Sigmoid colon (tissue), 7 donors: ENCODE measurements around the gene CREB1. TPM values are rescaled to one million over a fixed set of nuclear protein-coding genes. Genes with fewer than 3 reads are reported as not detected.
A peak's percentile ranks its signal among the peaks of the same experiment; 100 is the strongest.

Experiments used
- DNase-seq: peaks from one replicate; pipeline ENCODE4 v3.0.0-alpha.2; 2019
- H3K27ac ChIP-seq, 4 donors: fragments of 200-600 bp; sonication (generic); one replicate each; pipeline ENCODE4 v1.5.1; 2016 to 2019; ENCODE audit warnings: mild to moderate bottlenecking in 1 of 4
- H3K27me3 ChIP-seq, 3 donors: fragments of 200-600 bp; sonication (generic); one replicate each; pipeline ENCODE4 v1.5.1; 2019; ENCODE audit warnings: mild to moderate bottlenecking in 1 of 3
- H3K36me3 ChIP-seq, 4 donors: fragments of 200-600 bp; sonication (generic); one replicate each; pipeline ENCODE4 v1.5.1; 2016 to 2019
- H3K4me1 ChIP-seq, 4 donors: fragments of 200-600 bp; sonication (generic); one replicate each; pipeline ENCODE4 v1.5.1; 2017 to 2019
- H3K4me3 ChIP-seq, 4 donors: fragments of 200-600 bp; sonication (generic); one replicate each; pipeline ENCODE4 v1.5.1; 2017 to 2019; ENCODE audit warnings: mild to moderate bottlenecking in 2 of 4, moderate library complexity in 1 of 4
- H3K9me3 ChIP-seq, 4 donors: fragments of 200-600 bp in 3 of 4; sonication (generic) in 3 of 4; one replicate each; pipeline versions ENCODE4 v1.5.1 to v1.6.1; 2013 to 2019
- CTCF ChIP-seq, 4 experiments: fragments of 450-650 bp in 3 of 4; fragments of 200-600 bp in 1 of 4; IDR thresholded peaks; one replicate each; pipeline ENCODE4 v1.5.1; 2016 to 2019; ENCODE audit warnings: antibody characterized with exemption in 4 of 4, mild to moderate bottlenecking in 3 of 4, moderate library complexity in 2 of 4
- EP300 ChIP-seq, 4 donors: sonication (generic); formaldehyde crosslinking; IDR thresholded peaks; one replicate each; pipeline ENCODE4 v1.6.1; 2017; ENCODE audit warnings: antibody characterized with exemption in 4 of 4
- POLR2A ChIP-seq, 2 donors: fragments of 450-650 bp; IDR thresholded peaks; one replicate each; pipeline ENCODE4 v1.6.1; 2016; ENCODE audit warnings: antibody characterized with exemption in 2 of 2, mild to moderate bottlenecking in 2 of 2, moderate library complexity in 2 of 2
- POLR2AphosphoS5 ChIP-seq, 4 donors: sonication (generic); formaldehyde crosslinking; IDR thresholded peaks; one replicate each; pipeline ENCODE4 v1.6.1; 2017; ENCODE audit warnings: antibody characterized with exemption in 4 of 4
- WGBS, 2 donors: extraction: QIAGEN DNeasy Blood & Tissue Kit; methylation state at CpG; one replicate each; pipeline ENCODE4 v1.1.7; 2013; 5-methylcytosine and 5-hydroxymethylcytosine counted together
- intact Hi-C: fragments of 100-400 bp; cut with DNase I; formaldehyde crosslinking; loops from one replicate; pipeline ENCODE4 v1.15.1; 2023
- polyA plus RNA-seq, 3 donors: library from polyadenylated mRNA; stranded (reverse); fragments of 200-250 nt; gene quantifications; one replicate each; pipeline ENCODE4 v1.2.3, GENCODE V29; 2013
- total RNA-seq, 4 donors: library from RNA; depleted of rRNA; stranded (reverse); fragments of >200 nt; gene quantifications; one replicate each; pipeline ENCODE4 v1.1.0, GENCODE V29; 2016
- donor health status: healthy with polysubstance abuse.
- donor health status: Bipolar disorder and iron deficiency.
- donor health status: healthy.

CREB1 gene
- total and polyA plus RNA-seq, 7 donors = 7.2 to 52.0 (median 31.3) TPM

DNA sequence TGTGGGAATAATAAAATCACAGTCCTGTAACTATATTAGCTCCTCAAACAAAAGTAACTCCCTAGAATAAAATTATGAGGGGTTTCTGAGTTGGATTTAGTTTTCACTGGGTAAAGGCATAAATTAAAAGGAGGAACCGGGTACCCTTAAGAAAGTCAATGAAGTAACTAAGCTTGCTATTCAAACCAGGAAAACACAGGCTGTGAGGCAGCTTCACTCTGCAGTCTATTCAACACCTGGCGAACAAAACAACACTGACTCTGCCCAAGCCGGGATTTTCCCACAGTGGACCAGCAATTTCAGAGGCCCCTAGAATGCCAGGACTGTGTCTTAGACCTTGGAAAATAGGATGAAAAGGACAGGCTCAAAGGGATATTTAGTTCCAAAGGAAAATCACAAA, 24.6 kb upstream of the CREB1 start:
- DNase-seq = no peak
- Histone ChIP-seq H3K27ac (peak overlapping the region; percentile 4 to 68 (median 59)), H3K4me1 (peaks cover 0 to 34% (median 24%) of the 10 kb centered on the region in 4 donors), H3K4me3 (peak overlapping the region in 1 of 4 donors; percentile 18), H3K27me3 (no peaks in the 10 kb centered on the region), H3K9me3 (peaks cover 0 to 6% (median 0%) of the 10 kb centered on the region in 4 donors), H3K36me3 (no peaks in the 10 kb centered on the region)
- TF ChIP-seq POLR2AphosphoS5 (IDR thresholded peaks at IDR 0.05) (no peak), CTCF (IDR thresholded peaks at IDR 0.05) (no peak), POLR2A (IDR thresholded peaks at IDR 0.05) (no peak), EP300 (IDR thresholded peaks at IDR 0.05) (no peak)
- intact Hi-C loops = no loop called here
- WGBS, 2 donors = 42 to 68% methylated on average over 3 of the region's 3 CpGs

- Histone ChIP-seq H3K9me3 (peaks cover 0 to 6% (median 0%) of the 10 kb centered on the region in 4 donors), H3K27ac (peak overlapping the region in 3 of 4 donors; percentile 53 to 68 (median 65)), H3K27me3 (no peaks in the 10 kb centered on the region), H3K4me3 (no peak overlapping the region), H3K36me3 (no peaks in the 10 kb centered on the region), H3K4me1 (peaks cover 0 to 34% (median 24%) of the 10 kb centered on the region in 4 donors)
- intact Hi-C loops = no loop called here
- TF ChIP-seq EP300 (IDR thresholded peaks at IDR 0.05) = no peak
- TF ChIP-seq CTCF (IDR thresholded peaks at IDR 0.05) = no peak
- no peak for TF ChIP-seq POLR2A (IDR thresholded peaks at IDR 0.05)
- no peak for TF ChIP-seq POLR2AphosphoS5 (IDR thresholded peaks at IDR 0.05)
- no peak for DNase-seq
- 10 to 24% methylated on average over 1 of the region's 1 CpG for WGBS, 2 donors
Observed at GRCh38 chr2:207505728-207506127, 24.0 kb upstream of the CREB1 start.

DNA sequence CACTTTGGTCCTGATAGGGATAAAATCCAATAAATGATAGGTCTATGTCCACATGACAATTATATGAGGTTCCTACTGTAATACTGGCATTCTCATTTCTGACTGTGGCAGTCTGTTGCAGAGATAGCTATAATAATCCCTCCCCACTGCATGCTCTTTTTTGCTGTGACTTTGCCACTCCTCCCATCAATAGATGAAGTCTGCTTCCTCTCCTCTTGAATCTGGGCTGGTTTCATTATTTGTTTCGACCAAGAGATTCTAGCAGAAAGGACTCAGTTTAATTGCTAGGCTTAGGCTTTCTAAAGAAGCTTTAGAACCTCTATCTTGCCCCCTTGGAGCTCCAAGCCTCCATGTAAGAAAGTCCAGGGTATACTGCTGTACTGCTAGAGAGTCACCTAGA, 23.3 kb upstream of the CREB1 start:
- 82 to 83% methylated on average over 1 of the region's 1 CpG for WGBS, 2 donors
- Histone ChIP-seq H3K36me3 (no peaks in the 10 kb centered on the region), H3K27ac (no peak overlapping the region), H3K9me3 (peaks cover 0 to 6% (median 0%) of the 10 kb centered on the region in 4 donors), H3K27me3 (no peaks in the 10 kb centered on the region), H3K4me3 (no peak overlapping the region), H3K4me1 (peaks cover 0 to 34% (median 24%) of the 10 kb centered on the region in 4 donors)
- no peak for TF ChIP-seq EP300 (IDR thresholded peaks at IDR 0.05)
- no peak for TF ChIP-seq POLR2AphosphoS5 (IDR thresholded peaks at IDR 0.05)
- no peak for TF ChIP-seq CTCF (IDR thresholded peaks at IDR 0.05)
- no peak for TF ChIP-seq POLR2A (IDR thresholded peaks at IDR 0.05)
- intact Hi-C loops = no loop called here
- no peak for DNase-seq

DNA sequence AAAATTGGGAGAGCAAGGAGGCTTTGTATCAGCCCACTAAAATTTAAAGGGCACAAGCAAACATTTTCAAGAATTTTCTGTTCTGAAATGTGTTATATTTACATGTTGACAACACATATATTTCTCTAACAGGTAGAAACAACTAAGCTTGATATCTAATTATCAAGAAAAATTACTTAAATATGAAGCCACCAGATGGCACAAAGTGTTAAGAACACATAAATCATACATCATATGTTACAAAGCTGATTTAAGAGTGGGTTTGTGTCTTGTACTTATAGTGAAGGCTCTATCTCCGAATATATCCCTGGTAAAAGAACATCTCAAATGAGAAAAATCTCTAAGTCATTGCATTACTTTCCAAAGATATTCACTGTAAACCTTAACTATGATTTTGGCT, 19.6 kb upstream of the CREB1 start:
- no peak overlapping the region for H3K4me3 ChIP-seq
- intact Hi-C loops = no loop called here
- TF ChIP-seq POLR2A (IDR thresholded peaks at IDR 0.05) (no peak), POLR2AphosphoS5 (IDR thresholded peaks at IDR 0.05) (no peak), CTCF (IDR thresholded peaks at IDR 0.05) (no peak), EP300 (IDR thresholded peaks at IDR 0.05) (no peak)
- H3K4me1 ChIP-seq = peaks cover 0 to 18% (median 13%) of the 10 kb centered on the region in 4 donors
- no peak overlapping the region for H3K27ac ChIP-seq
- DNase-seq = no peak
- peaks cover 0 to 6% (median 0%) of the 10 kb centered on the region in 4 donors for H3K9me3 ChIP-seq
- H3K27me3 ChIP-seq = no peaks in the 10 kb centered on the region
- 90 to 93% methylated on average over 1 of the region's 1 CpG for WGBS, 2 donors
- no peaks in the 10 kb centered on the region for H3K36me3 ChIP-seq

GRCh38 chr2:207511851-207512250, 17.9 kb upstream of the CREB1 start:
- H3K27ac ChIP-seq = no peak overlapping the region
- 78 to 80% methylated on average over 2 of the region's 2 CpGs for WGBS, 2 donors
- peaks cover 0 to 6% (median 0%) of the 10 kb centered on the region in 4 donors for H3K9me3 ChIP-seq

More at GRCh38 chr2:207511851-207512250, 17.9 kb upstream of the CREB1 start:
- H3K27me3 ChIP-seq = no peaks in the 10 kb centered on the region
- H3K4me3 ChIP-seq = no peak overlapping the region
- DNase-seq = no peak
- no peak for TF ChIP-seq POLR2AphosphoS5 (IDR thresholded peaks at IDR 0.05)
- TF ChIP-seq EP300 (IDR thresholded peaks at IDR 0.05) = no peak
- no peak for TF ChIP-seq POLR2A (IDR thresholded peaks at IDR 0.05)
- no peak for TF ChIP-seq CTCF (IDR thresholded peaks at IDR 0.05)
- peaks cover 0 to under 1% (median 0%) of the 10 kb centered on the region in 4 donors for H3K4me1 ChIP-seq
- H3K36me3 ChIP-seq = no peaks in the 10 kb centered on the region
- intact Hi-C loops = no loop called here
